HepG2 (cell line): ENCODE measurements around the gene KIRREL3. TPM values are rescaled to one million over a fixed set of nuclear protein-coding genes. Genes with fewer than 3 reads are reported as not detected.

Source experiments
- ATAC-seq: fragments of 200-7000 bp; cut with Tn5 transposase; 3 replicates; pipeline ENCODE4 v1.9.1; 2020; ENCODE audit warnings: mild to moderate bottlenecking, moderate library complexity
- BruUV-seq: library from RNA; stranded (reverse); fragments of 400-500 nt; replicated peaks from 2 replicates; lab custom pipeline; 2021; lab: Mats Ljungman, UMichigan
- CTCF ChIA-PET: fragments of 300-600 bp; formaldehyde crosslinking; extraction: SDS; loops from one replicate; lab custom pipeline; 2021; ENCODE audit warnings: low total read pairs, inconsistent platforms, low intra/inter-chr PET ratio; lab: Yijun Ruan, JAX
- POLR2A ChIA-PET: fragments of 350-600 bp; sonication (Branson Sonifier 250); formaldehyde crosslinking; loops from one replicate; lab custom pipeline; 2020; ENCODE audit warnings: antibody characterized with exemption, inconsistent platforms; lab: Yijun Ruan, JAX
- DNase-seq: peaks from one replicate; pipeline ENCODE4 v3.0.0-alpha.2; 2015; ENCODE audit warnings: low spot score
- FAIRE-seq: peaks from 3 replicates; lab custom pipeline; 2011; peaks lifted over from hg19 to GRCh38; lab: Jason Lieb, UNC
- H2AFZ ChIP-seq: one replicate; pipeline ENCODE4 v1.6.1; 2011; ENCODE audit warnings: low read length, inconsistent platforms
- H3K27ac ChIP-seq: fragments of 300-600 bp; 3 replicates; pipeline ENCODE4 v1.8.0; 2011; ENCODE audit warnings: mixed run types, mild to moderate bottlenecking, mixed read lengths, low read length, inconsistent platforms; ENCODE audit not compliant: insufficient read depth; ENCODE audit errors: extremely low read length
- H3K27me3 ChIP-seq, 2 experiments: fragments of 200-600 bp in 1 of 2; 2 replicates in 1 of 2; 3 replicates in 1 of 2; pipeline versions ENCODE4 v1.6.0 to v1.8.0; 2011; ENCODE audit warnings: low read length in 2 of 2, mild to moderate bottlenecking in 2 of 2, moderate library complexity in 2 of 2, inconsistent platforms in 1 of 2; ENCODE audit not compliant: insufficient read depth in 2 of 2, control insufficient read depth in 1 of 2
- H3K36me3 ChIP-seq, 2 experiments: fragments of 200-600 bp in 1 of 2; replicated peaks in 1 of 2; 2 replicates in 1 of 2; 3 replicates in 1 of 2; pipeline versions ENCODE4 v1.5.1 to v1.8.0; 2011; ENCODE audit warnings: low read length in 2 of 2, inconsistent platforms in 1 of 2; ENCODE audit not compliant: insufficient read depth in 2 of 2, control insufficient read depth in 1 of 2
- H3K4me1 ChIP-seq: 2 replicates; pipeline ENCODE4 v1.5.1; 2012; ENCODE audit warnings: low read length, inconsistent platforms; ENCODE audit not compliant: insufficient read depth
- H3K4me2 ChIP-seq: 2 replicates; pipeline ENCODE4 v1.6.0; 2011; ENCODE audit warnings: low read depth, low read length, inconsistent platforms
- H3K4me3 ChIP-seq, 3 experiments: fragments of 200-600 bp in 1 of 3; sonication (generic), shearing (Covaris generic) in 1 of 3; replicated peaks in 1 of 3; 2 replicates each; pipeline ENCODE4 v1.5.1; 2011 to 2016; ENCODE audit warnings: low read length in 3 of 3, inconsistent platforms in 2 of 3, low read depth in 2 of 3, mild to moderate bottlenecking in 2 of 3, control low read depth in 1 of 3, mixed read lengths in 1 of 3; ENCODE audit not compliant: insufficient read depth in 1 of 3
- H3K79me2 ChIP-seq: one replicate; pipeline ENCODE4 v1.6.1; 2011; ENCODE audit warnings: low read length, inconsistent platforms; ENCODE audit not compliant: insufficient read depth
- H3K9ac ChIP-seq: 2 replicates; pipeline ENCODE4 v1.6.0; 2011; ENCODE audit warnings: mild to moderate bottlenecking, low read depth, low read length, inconsistent platforms; ENCODE audit not compliant: insufficient read depth
- H3K9me3 ChIP-seq: 2 replicates; pipeline ENCODE4 v1.5.1; 2012; ENCODE audit warnings: mild to moderate bottlenecking, low read length
- H4K20me1 ChIP-seq: 2 replicates; pipeline ENCODE4 v1.6.0; 2011; ENCODE audit warnings: inconsistent platforms, mild to moderate bottlenecking, low read length, moderate library complexity; ENCODE audit not compliant: insufficient read depth
- ATF7 ChIP-seq, 2 experiments: fragments of 450-650 bp in 1 of 2; sonication (generic) in 1 of 2; formaldehyde crosslinking in 1 of 2; IDR thresholded peaks; 2 replicates each; pipeline versions ENCODE4 v1.4.0 to v1.6.1; 2016 to 2020; ENCODE audit warnings: antibody characterized with exemption in 1 of 2, mild to moderate bottlenecking in 1 of 2, missing genetic modification reagents in 1 of 2
- KLF13 ChIP-seq: sonication (generic); formaldehyde crosslinking; IDR thresholded peaks from 2 replicates; pipeline ENCODE4 v1.4.0; 2020; ENCODE audit warnings: mild to moderate bottlenecking, missing genetic modification reagents
- MAFF ChIP-seq: IDR thresholded peaks from 2 replicates; pipeline ENCODE4 v1.6.1; 2011; ENCODE audit warnings: low read depth, low read length, improper control_type of control experiment
- MAFK ChIP-seq, 2 experiments: IDR thresholded peaks in 1 of 2; conservative IDR thresholded peaks in 1 of 2; 2 replicates each; pipeline ENCODE4 v1.6.1; 2011; ENCODE audit warnings: improper control_type of control experiment in 2 of 2, low read length in 2 of 2
- REPIN1 ChIP-seq: sonication (generic); formaldehyde crosslinking; IDR thresholded peaks from 2 replicates; pipeline ENCODE4 v1.8.0; 2022; ENCODE audit warnings: missing genetic modification reagents, low read depth, mild to moderate bottlenecking, borderline replicate concordance
- ZNF30 ChIP-seq: sonication (generic); formaldehyde crosslinking; IDR thresholded peaks from 2 replicates; pipeline ENCODE4 v1.5.0; 2020; ENCODE audit warnings: mild to moderate bottlenecking, missing genetic modification reagents
- WGBS: methylation state at CpG from one replicate; pipeline ENCODE4 v1.1.6; 2017; ENCODE audit warnings: low lambda C conversion rate; 5-methylcytosine and 5-hydroxymethylcytosine counted together
- in situ Hi-C: cut with HindIII; loops from 2 replicates; pipeline ENCODE4 v1.10.0; 2017; ENCODE audit warnings: low pct_unique_long_range_greater_than_20kb; ENCODE audit not compliant: extremely low pct_ligation_motif_present
- intact Hi-C: fragments of 100-400 bp; cut with micrococcal nuclease; formaldehyde crosslinking; loops from one replicate; pipeline ENCODE4 v1.10.0; 2022; ENCODE audit not compliant: unreplicated experiment
- polyA plus RNA-seq, 8 experiments: library from polyadenylated mRNA; depleted of rRNA in 3 of 8; stranded (reverse) in 7 of 8; unstranded in 1 of 8; fragments of >200 nt; fragmentation: Illumina TruSeq in 4 of 8; extraction: Trizol in 4 of 8; gene quantifications; 2 replicates each; pipeline versions ENCODE4 v1.2.1 to v1.2.3, GENCODE V29; 2011 to 2016; ENCODE audit warnings: low read depth in 4 of 8, missing spikeins in 1 of 8, mixed read lengths in 1 of 8; ENCODE audit not compliant: insufficient read depth in 1 of 8
- total RNA-seq, 5 experiments: library from RNA; depleted of rRNA; stranded (reverse); fragments of >200 nt; fragmentation: Illumina TruSeq; extraction: Trizol; gene quantifications; 2 replicates each; pipeline ENCODE4 v1.2.3, GENCODE V29; 2016; ENCODE audit warnings: low read depth in 1 of 5
- TF ChIP-seq, protein P1 (sequence below): sonication (generic); formaldehyde crosslinking; IDR thresholded peaks from 2 replicates; pipeline ENCODE4 v1.4.0; 2020; ENCODE audit warnings: missing genetic modification reagents
- TF ChIP-seq, protein P2 (sequence below): sonication (generic); formaldehyde crosslinking; IDR thresholded peaks from 2 replicates; pipeline ENCODE4 v1.4.0; 2020; ENCODE audit warnings: missing genetic modification reagents, mild to moderate bottlenecking, borderline replicate concordance

KIRREL3 gene
- total and polyA plus RNA-seq, 2 of the 13 experiments (the other 11 are each of a cell fraction or from before 2014, with no cell fraction given), result not detected

- TF ChIP-seq ATF7 (IDR thresholded peaks at IDR 0.05) (peak; percentile 80), ATF7 (CRISPR knock-in tag; IDR thresholded peaks at IDR 0.05) (no peak)
Measured at GRCh38 chr11:126942146-126942545, 58.4 kb downstream of the KIRREL3 start (continued).

DNA sequence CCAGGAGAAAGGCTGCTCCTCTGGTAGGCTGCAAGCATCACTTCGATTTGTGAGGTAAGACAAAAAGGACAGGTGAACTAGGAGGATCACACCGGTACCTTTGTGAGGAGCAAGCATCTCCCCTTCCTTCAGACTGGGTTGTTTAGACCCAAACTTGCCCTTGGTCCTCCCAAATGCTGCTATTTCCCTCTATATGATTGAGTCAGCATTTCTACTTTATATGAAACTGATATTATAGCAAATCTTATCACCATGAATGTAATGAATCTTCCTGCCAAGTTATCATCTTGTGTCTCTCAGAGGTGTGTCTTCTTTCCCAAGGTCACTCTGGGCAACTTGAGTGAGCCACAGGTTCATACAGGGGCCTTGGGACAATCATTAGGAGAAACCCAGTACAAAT is 61.0 kb downstream of the KIRREL3 start:
- in situ Hi-C loops, result no loop called here
- H3K36me3 ChIP-seq, result no peaks in the 10 kb centered on the region
- H3K9me3 ChIP-seq, result no peaks in the 10 kb centered on the region
- no peak for DNase-seq
- no peaks in the 10 kb centered on the region for H4K20me1 ChIP-seq
- no peaks in the 10 kb centered on the region for H3K4me1 ChIP-seq
- no peak overlapping the region for H3K4me3 ChIP-seq
- no peak overlapping the region for H3K27ac ChIP-seq
- no peak for ATAC-seq
- H2AFZ ChIP-seq, result no peak overlapping the region
- BruUV-seq, result no TSS peak
- no peak overlapping the region for H3K9ac ChIP-seq
- CTCF ChIA-PET, result no interaction called here
- intact Hi-C loops, result no loop called here
- WGBS, result 0% methylated on average over 1 of the region's 2 CpGs
- POLR2A ChIA-PET, result no interaction called here
- TF ChIP-seq ZNF30 (CRISPR knock-in tag) (no peak), MAFK (conservative IDR thresholded peaks at IDR 0.05 in 1 of 2, IDR thresholded peaks at IDR 0.05 in 1 of 2; ENCODE audit: low read length in 2 of 2) (peak; percentile 43 to 62; a peak in 3 of 4 replicates), REPIN1 (CRISPR knock-in tag) (no peak), KLF13 (CRISPR knock-in tag) (no peak), MAFF (peak; percentile 58; the same call in 1 of the 2 replicates)
- TF ChIP-seq, protein P1, sequence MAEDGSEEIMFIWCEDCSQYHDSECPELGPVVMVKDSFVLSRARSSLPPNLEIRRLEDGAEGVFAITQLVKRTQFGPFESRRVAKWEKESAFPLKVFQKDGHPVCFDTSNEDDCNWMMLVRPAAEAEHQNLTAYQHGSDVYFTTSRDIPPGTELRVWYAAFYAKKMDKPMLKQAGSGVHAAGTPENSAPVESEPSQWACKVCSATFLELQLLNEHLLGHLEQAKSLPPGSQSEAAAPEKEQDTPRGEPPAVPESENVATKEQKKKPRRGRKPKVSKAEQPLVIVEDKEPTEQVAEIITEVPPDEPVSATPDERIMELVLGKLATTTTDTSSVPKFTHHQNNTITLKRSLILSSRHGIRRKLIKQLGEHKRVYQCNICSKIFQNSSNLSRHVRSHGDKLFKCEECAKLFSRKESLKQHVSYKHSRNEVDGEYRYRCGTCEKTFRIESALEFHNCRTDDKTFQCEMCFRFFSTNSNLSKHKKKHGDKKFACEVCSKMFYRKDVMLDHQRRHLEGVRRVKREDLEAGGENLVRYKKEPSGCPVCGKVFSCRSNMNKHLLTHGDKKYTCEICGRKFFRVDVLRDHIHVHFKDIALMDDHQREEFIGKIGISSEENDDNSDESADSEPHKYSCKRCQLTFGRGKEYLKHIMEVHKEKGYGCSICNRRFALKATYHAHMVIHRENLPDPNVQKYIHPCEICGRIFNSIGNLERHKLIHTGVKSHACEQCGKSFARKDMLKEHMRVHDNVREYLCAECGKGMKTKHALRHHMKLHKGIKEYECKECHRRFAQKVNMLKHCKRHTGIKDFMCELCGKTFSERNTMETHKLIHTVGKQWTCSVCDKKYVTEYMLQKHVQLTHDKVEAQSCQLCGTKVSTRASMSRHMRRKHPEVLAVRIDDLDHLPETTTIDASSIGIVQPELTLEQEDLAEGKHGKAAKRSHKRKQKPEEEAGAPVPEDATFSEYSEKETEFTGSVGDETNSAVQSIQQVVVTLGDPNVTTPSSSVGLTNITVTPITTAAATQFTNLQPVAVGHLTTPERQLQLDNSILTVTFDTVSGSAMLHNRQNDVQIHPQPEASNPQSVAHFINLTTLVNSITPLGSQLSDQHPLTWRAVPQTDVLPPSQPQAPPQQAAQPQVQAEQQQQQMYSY (CRISPR knock-in tag), result no peak
- TF ChIP-seq, protein P2, sequence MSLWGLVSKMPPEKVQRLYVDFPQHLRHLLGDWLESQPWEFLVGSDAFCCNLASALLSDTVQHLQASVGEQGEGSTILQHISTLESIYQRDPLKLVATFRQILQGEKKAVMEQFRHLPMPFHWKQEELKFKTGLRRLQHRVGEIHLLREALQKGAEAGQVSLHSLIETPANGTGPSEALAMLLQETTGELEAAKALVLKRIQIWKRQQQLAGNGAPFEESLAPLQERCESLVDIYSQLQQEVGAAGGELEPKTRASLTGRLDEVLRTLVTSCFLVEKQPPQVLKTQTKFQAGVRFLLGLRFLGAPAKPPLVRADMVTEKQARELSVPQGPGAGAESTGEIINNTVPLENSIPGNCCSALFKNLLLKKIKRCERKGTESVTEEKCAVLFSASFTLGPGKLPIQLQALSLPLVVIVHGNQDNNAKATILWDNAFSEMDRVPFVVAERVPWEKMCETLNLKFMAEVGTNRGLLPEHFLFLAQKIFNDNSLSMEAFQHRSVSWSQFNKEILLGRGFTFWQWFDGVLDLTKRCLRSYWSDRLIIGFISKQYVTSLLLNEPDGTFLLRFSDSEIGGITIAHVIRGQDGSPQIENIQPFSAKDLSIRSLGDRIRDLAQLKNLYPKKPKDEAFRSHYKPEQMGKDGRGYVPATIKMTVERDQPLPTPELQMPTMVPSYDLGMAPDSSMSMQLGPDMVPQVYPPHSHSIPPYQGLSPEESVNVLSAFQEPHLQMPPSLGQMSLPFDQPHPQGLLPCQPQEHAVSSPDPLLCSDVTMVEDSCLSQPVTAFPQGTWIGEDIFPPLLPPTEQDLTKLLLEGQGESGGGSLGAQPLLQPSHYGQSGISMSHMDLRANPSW (CRISPR knock-in tag), result no peak
- peaks cover 1 to 10% of the 10 kb centered on the region in 2 experiments; a peak in 3 of 5 replicates for H3K27me3 ChIP-seq
- no peaks in the 10 kb centered on the region for H3K79me2 ChIP-seq
- FAIRE-seq, result no peak
- H3K4me2 ChIP-seq, result no peak overlapping the region
